Activated T-helper 2 cell treated with anti-CD3 and anti-CD28 coated beads, Interferon-gamma antibody, Interleukin-2, Interleukin-4, amounts not matched to agents 10 μg/mL and 5 μg/mL and 100 μg/mL, durations not matched to agents 14 hours and 24 hours and 36 hours (primary cell): ENCODE data around the gene GPR152. TPM values are rescaled to one million over a fixed set of nuclear protein-coding genes. Genes with fewer than 3 reads are reported as not detected.
A peak's percentile ranks its signal among the peaks of the same experiment; 100 is the strongest.

Experiments used
- DNase-seq: peaks from one replicate; pipeline ENCODE4 v3.0.0; 2021; ENCODE audit warnings: low spot score
- H3K27ac Mint-ChIP-seq: one replicate; pipeline ENCODE4 v1.8.0; 2021; ENCODE audit warnings: mixed read lengths
- H3K27me3 Mint-ChIP-seq: one replicate; pipeline ENCODE4 v1.8.0; 2021; ENCODE audit warnings: low read depth, mixed read lengths
- H3K36me3 Mint-ChIP-seq: one replicate; pipeline ENCODE4 v1.8.0; 2021; ENCODE audit warnings: low read depth, mixed read lengths
- H3K4me1 Mint-ChIP-seq: one replicate; pipeline ENCODE4 v1.8.0; 2021; ENCODE audit warnings: low read depth, mixed read lengths
- H3K4me3 Mint-ChIP-seq: one replicate; pipeline ENCODE4 v1.8.0; 2021; ENCODE audit warnings: low read depth, mild to moderate bottlenecking, moderate library complexity, mixed read lengths
- H3K9me3 Mint-ChIP-seq: one replicate; pipeline ENCODE4 v1.8.0; 2021; ENCODE audit warnings: mixed read lengths
- intact Hi-C: fragments of 100-400 bp; cut with micrococcal nuclease; formaldehyde crosslinking; loops from one replicate; pipeline ENCODE4 v1.15.1; 2023
- total RNA-seq: library from RNA; stranded (reverse); gene quantifications from 2 replicates; pipeline ENCODE4 v1.2.3, GENCODE V29; 2022

The GPR152 gene
- total RNA-seq, 1 donor from 2014 or later = not detected

DNA sequence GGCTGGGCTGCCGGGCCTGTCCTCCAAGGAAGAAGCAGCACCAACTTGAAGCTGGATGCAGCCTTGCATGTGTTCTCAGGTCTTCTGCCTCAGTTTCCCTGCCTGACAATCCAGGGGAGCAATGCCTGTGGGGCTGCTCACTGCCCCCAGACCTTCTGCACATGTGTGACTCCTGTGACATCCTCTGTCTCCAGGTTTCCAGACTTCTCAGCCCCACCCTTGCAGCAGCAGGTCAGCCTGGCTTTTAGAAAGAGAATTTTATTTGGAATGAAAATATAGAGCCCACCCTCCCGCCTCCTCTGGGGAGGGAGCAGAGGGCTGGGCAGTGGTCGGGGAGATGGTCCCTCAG lies 14.7 kb downstream of the GPR152 start:
- H3K27me3 Mint-ChIP-seq = no peaks in the 10 kb centered on the region
- peak overlapping the region; percentile 94 for H3K4me3 Mint-ChIP-seq
- no peak for DNase-seq
- peak overlapping the region; percentile 95 for H3K27ac Mint-ChIP-seq
- intact Hi-C loops = loop anchor here (2.0 kb wide), 2 partner anchors 31 to 47 kb away; partner anchors contain the start of gene TMEM134
- peaks cover 48% of the 10 kb centered on the region for H3K36me3 Mint-ChIP-seq
- H3K9me3 Mint-ChIP-seq = no peaks in the 10 kb centered on the region
- peaks cover 37% of the 10 kb centered on the region for H3K4me1 Mint-ChIP-seq

GRCh38 chr11:67437082-67437808 lies 15.3 kb downstream of the GPR152 start, which contains the start of gene PTPRCAP:
Gene PTPRCAP, minus strand, starts transcription at chr11:67437682. Its CDS starts 63 bp downstream, at chr11:67437619.
- peaks cover 35% of the 10 kb centered on the region for H3K4me1 Mint-ChIP-seq
- H3K36me3 Mint-ChIP-seq = peaks cover 53% of the 10 kb centered on the region
- H3K9me3 Mint-ChIP-seq = no peaks in the 10 kb centered on the region
- H3K27me3 Mint-ChIP-seq = no peaks in the 10 kb centered on the region
- H3K27ac Mint-ChIP-seq = peak within 1 kb of the TSS; percentile 95
- intact Hi-C loops = no loop called here
- peak; percentile 69 for DNase-seq
- peak within 1 kb of the TSS; percentile 94 for H3K4me3 Mint-ChIP-seq

GRCh38 chr11:67436459-67437081 lies 16.0 kb downstream of the GPR152 start:
- H3K4me1 Mint-ChIP-seq = peaks cover 42% of the 10 kb centered on the region

DNA sequence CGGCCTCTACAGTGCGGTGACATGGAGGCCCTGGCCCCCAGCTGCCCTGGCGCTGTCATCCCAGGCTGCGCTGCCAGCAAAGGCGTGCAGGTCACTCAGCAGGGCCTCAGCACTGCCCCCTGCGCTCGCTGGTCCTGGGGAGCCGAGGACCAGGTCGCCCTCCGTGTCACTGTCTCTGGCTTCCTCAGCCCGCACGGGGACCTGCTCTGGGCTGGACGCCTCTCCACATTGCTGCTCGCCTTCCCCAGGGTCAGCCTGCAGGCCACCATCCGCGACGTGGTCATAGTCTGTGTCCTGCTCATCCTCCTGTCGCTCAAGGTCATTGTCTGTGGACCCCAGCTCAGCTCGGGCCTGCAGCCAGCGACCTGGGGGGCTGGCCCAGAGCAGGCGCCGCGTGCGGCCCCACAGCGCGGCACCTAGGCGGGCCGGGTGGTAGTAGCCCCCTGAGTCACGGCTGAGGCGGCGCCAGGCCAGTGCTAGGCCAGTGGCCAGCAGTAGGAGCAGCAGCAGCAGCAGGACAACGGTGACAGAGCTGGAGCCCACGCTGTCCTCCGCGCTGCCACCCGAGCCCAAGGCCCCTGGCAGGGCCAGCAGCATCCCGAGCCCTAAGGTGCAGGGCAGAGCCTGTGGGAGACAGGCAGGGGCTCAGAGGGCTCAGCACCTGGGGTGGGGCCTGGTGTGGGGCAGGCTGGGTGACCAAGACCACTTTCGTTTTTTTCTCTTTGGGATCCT lies 16.6 kb downstream of the GPR152 start:
- H3K4me1 Mint-ChIP-seq = peaks cover 38% of the 10 kb centered on the region
- H3K27me3 Mint-ChIP-seq = no peaks in the 10 kb centered on the region
- intact Hi-C loops = loop anchor here (1.0 kb wide), 2 partner anchors 8 to 70 kb away; partner anchors contain the start of gene RPS6KB2

More at GRCh38 chr11:67436459-67437081, 16.0 kb downstream of the GPR152 start:
- Mint-ChIP-seq H3K9me3 (no peaks in the 10 kb centered on the region), H3K4me3 (peak overlapping the region; percentile 94), H3K36me3 (peaks cover 60% of the 10 kb centered on the region), H3K27me3 (no peaks in the 10 kb centered on the region), H3K27ac (peak overlapping the region; percentile 95)
- intact Hi-C loops = loop anchor here (1.0 kb wide), 2 partner anchors 8 to 70 kb away; partner anchors contain the start of gene RPS6KB2
- DNase-seq = peak; percentile 60

DNA sequence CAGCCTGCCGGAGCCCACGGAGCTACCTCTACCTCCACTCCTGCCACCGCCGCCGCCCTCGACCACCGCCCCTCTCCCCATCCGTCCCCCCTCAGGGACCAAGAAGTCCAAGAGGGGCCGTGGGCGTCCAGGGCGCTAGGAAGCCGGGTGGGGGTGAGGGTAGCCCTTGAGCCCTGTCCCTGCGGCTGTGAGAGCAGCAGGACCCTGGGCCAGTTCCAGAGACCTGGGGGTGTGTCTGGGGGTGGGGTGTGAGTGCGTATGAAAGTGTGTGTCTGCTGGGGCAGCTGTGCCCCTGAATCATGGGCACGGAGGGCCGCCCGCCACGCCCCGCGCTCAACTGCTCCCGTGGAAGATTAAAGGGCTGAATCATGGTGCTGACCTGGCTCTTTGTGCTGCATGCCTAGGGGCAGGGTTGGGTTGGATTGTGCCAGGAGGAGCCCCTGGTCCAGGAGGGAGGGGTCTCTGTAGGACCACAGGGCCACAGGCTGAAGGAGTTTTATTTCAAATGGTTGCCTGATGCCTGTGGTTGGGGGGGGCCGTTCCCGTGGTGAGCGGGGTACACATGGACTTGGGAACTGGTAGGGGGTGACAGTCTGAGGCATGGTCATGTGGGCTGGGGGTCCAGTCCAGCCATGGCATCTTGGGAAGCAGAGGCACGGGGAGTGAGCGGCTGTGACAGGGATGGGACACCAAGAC lies 17.4 kb downstream of the GPR152 start:
- peak overlapping the region; percentile 63 for H3K27ac Mint-ChIP-seq
- H3K36me3 Mint-ChIP-seq = peaks cover 68% of the 10 kb centered on the region
- peak overlapping the region; percentile 76 for H3K4me3 Mint-ChIP-seq
- H3K4me1 Mint-ChIP-seq = peaks cover 33% of the 10 kb centered on the region
- intact Hi-C loops = no loop called here
- DNase-seq = no peak
- no peaks in the 10 kb centered on the region for H3K9me3 Mint-ChIP-seq
- no peaks in the 10 kb centered on the region for H3K27me3 Mint-ChIP-seq

More for the DNA sequence above, 16.6 kb downstream of the GPR152 start:
- Mint-ChIP-seq H3K4me3 (peak overlapping the region; percentile 94), H3K36me3 (peaks cover 65% of the 10 kb centered on the region), H3K27ac (peak overlapping the region; percentile 95), H3K9me3 (no peaks in the 10 kb centered on the region)
- no peak for DNase-seq

- intact Hi-C loops = no loop called here
- no peak for DNase-seq
- Mint-ChIP-seq H3K27me3 (no peaks in the 10 kb centered on the region), H3K4me1 (peaks cover 27% of the 10 kb centered on the region), H3K4me3 (peak overlapping the region; percentile 13), H3K9me3 (no peaks in the 10 kb centered on the region), H3K36me3 (peaks cover 65% of the 10 kb centered on the region), H3K27ac (peak overlapping the region; percentile 28)
Observed at GRCh38 chr11:67434395-67434881, 18.1 kb downstream of the GPR152 start.

- Mint-ChIP-seq H3K4me3 (peak overlapping the region; percentile 21), H3K9me3 (no peaks in the 10 kb centered on the region), H3K27me3 (no peaks in the 10 kb centered on the region), H3K27ac (peak overlapping the region; percentile 28), H3K36me3 (peaks cover 62% of the 10 kb centered on the region), H3K4me1 (peaks cover 21% of the 10 kb centered on the region)
- intact Hi-C loops = no loop called here
- DNase-seq = no peak
Observed at GRCh38 chr11:67433536-67434394, 18.8 kb downstream of the GPR152 start.

- Mint-ChIP-seq H3K27ac (peak overlapping the region; percentile 31), H3K9me3 (no peaks in the 10 kb centered on the region), H3K4me3 (no peak overlapping the region), H3K36me3 (peaks cover 57% of the 10 kb centered on the region), H3K27me3 (no peaks in the 10 kb centered on the region), H3K4me1 (peaks cover 20% of the 10 kb centered on the region)
- intact Hi-C loops = no loop called here
- no peak for DNase-seq
Observed at GRCh38 chr11:67432655-67433349, 19.7 kb downstream of the GPR152 start.

GRCh38 chr11:67431346-67432249 lies 20.9 kb downstream of the GPR152 start:
- Mint-ChIP-seq H3K9me3 (no peaks in the 10 kb centered on the region), H3K27me3 (no peaks in the 10 kb centered on the region), H3K4me3 (no peak overlapping the region), H3K36me3 (peaks cover 50% of the 10 kb centered on the region), H3K27ac (peak overlapping the region; percentile 46), H3K4me1 (peaks cover 23% of the 10 kb centered on the region)
- intact Hi-C loops = no loop called here
- DNase-seq = no peak

DNA sequence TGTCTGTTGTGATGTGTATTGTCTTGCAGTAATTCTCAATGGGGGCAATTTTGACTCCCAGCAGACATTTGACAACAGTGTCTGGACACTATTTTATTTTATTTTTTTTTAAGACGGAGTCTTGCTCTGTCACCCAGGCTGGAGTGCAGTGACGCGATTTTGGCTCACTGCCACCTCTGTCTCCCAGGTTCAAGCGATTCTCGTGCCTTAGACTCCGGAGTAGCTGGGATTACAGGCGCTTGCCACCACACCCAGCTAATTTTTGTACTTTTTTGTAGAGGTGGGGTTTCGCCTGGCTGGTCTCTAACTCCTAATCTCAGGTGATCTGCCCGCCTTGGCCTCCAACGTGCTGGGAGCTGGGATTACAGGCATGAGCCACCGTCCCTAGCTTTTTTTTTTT lies 22.8 kb downstream of the GPR152 start:
- peaks cover 16% of the 10 kb centered on the region for H3K4me1 Mint-ChIP-seq
- peaks cover 37% of the 10 kb centered on the region for H3K36me3 Mint-ChIP-seq
- peak overlapping the region; percentile 45 for H3K4me3 Mint-ChIP-seq
- H3K9me3 Mint-ChIP-seq = no peaks in the 10 kb centered on the region
- no peak overlapping the region for H3K27ac Mint-ChIP-seq
- intact Hi-C loops = loop anchor here (2.0 kb wide), 1 partner anchor 13 kb away; the partner anchor contains the start of gene CORO1B
- DNase-seq = no peak
- H3K27me3 Mint-ChIP-seq = no peaks in the 10 kb centered on the region
